ENCODE data around the gene ZNF185. TPM values are rescaled to one million over a fixed set of nuclear protein-coding genes. Genes with fewer than 3 reads are reported as not detected.

Gene ZNF185
- total RNA-seq, 1 experiment from 2014 or later, result 11.3 TPM

DNA sequence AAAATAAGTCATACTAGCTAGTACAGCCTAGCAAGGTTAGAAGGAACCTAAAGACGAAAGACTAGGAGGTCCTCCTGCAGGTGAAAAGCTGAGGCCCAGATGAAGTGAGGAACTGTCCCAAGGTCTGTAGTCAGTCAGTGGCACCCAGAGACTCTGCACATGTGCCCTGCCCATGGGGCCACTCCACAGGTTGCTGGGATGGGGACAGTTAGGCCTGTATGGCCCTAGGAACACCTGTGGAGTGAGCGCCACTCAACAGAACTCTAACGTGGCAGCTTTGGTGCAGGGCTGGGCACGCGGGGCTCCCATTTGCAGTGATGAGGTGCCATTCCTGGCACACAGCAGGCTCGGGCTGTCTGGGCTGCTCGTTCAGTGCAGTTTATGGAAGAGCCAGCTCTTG lies 14.8 kb downstream of the ZNF185 start:
- H2AK5ac ChIP-seq (ENCODE audit: insufficient read length, low read length), result no peak overlapping the region
- no peaks in the 10 kb centered on the region for H3K23me2 ChIP-seq (ENCODE audit: insufficient read length, low read depth, low read length, poor library complexity, severe bottlenecking)
- H3K27ac Mint-ChIP-seq, result no peak overlapping the region; a peak in 1 of 7 replicates
- no peak overlapping the region for H4K5ac ChIP-seq (ENCODE audit: insufficient read length, low read depth, low read length)
- no peak overlapping the region for H3K56ac ChIP-seq (ENCODE audit: insufficient read length, low read depth, low read length)
- no peak overlapping the region for H2BK15ac ChIP-seq (ENCODE audit: low read depth, low read length)
- no peak overlapping the region for H4K91ac ChIP-seq (ENCODE audit: insufficient read length, low read depth, low read length)
- no peak overlapping the region for H3K18ac ChIP-seq (ENCODE audit: insufficient read length, low read depth, low read length)
- H3K23ac ChIP-seq (ENCODE audit: insufficient read length, low read depth, low read length), result no peak overlapping the region
- H4K8ac ChIP-seq (replicated peaks; ENCODE audit: insufficient read length, low read depth, low read length), result no peak overlapping the region
- peaks cover 29% of the 10 kb centered on the region for H3K9me3 ChIP-seq (ENCODE audit: control insufficient read depth, low read depth, low read length)
- H3K4me1 ChIP-seq (ENCODE audit: insufficient read depth, low read length), result no peaks in the 10 kb centered on the region
- H3K9ac ChIP-seq (ENCODE audit: extremely low read depth, insufficient read length, low read length), result no peak overlapping the region
- no peak overlapping the region for H2BK12ac ChIP-seq (ENCODE audit: insufficient read length, low read depth, low read length)
- no peaks in the 10 kb centered on the region for H3K27me3 ChIP-seq (ENCODE audit: insufficient read depth, low read length)
- no peaks in the 10 kb centered on the region for H3K27me3 Mint-ChIP-seq (ENCODE audit: low read depth)
- H3K9me3 Mint-ChIP-seq, result peaks cover 72 to 79% of the 10 kb centered on the region in 2 experiments
- no peak overlapping the region for H2AFZ ChIP-seq (ENCODE audit: low read length)
- H3K4me3 Mint-ChIP-seq, result no peak overlapping the region
- no peak overlapping the region for H3K4ac ChIP-seq (ENCODE audit: low read depth, low read length)
- no peak overlapping the region for H2BK120ac ChIP-seq (ENCODE audit: low read depth, low read length, poor library complexity, severe bottlenecking)
- peaks cover 6 to 16% of the 10 kb centered on the region in 2 experiments; a peak in 3 of 4 replicates for H3K4me1 Mint-ChIP-seq
- H3K36me3 Mint-ChIP-seq (ENCODE audit: insufficient read depth in 1 of 3, low read depth in 3 of 3), result peaks cover 0 to 6% (median 2%) of the 10 kb centered on the region in 3 experiments; a peak in 5 of 7 replicates
- H3K4me2 ChIP-seq (ENCODE audit: insufficient read depth, insufficient read length, low read length), result no peak overlapping the region
- H3K79me1 ChIP-seq (ENCODE audit: insufficient read depth, low read depth, low read length, poor library complexity, severe bottlenecking), result no peaks in the 10 kb centered on the region
- DNase-seq, result no peak
- H3K27ac ChIP-seq (ENCODE audit: insufficient read length, low read depth, low read length), result no peak overlapping the region
- H3K79me2 ChIP-seq (ENCODE audit: insufficient read depth, low read length), result no peaks in the 10 kb centered on the region
- no peak overlapping the region for H2BK5ac ChIP-seq (ENCODE audit: insufficient read length, low read length)
- no peak overlapping the region for H3K14ac ChIP-seq (ENCODE audit: insufficient read depth, low read length)
- H4K20me1 ChIP-seq (ENCODE audit: control insufficient read depth, insufficient read depth, insufficient read length), result no peaks in the 10 kb centered on the region
- no peak overlapping the region for H2BK20ac ChIP-seq (ENCODE audit: low read depth, low read length, poor library complexity, severe bottlenecking)
- TF ChIP-seq, protein P1, sequence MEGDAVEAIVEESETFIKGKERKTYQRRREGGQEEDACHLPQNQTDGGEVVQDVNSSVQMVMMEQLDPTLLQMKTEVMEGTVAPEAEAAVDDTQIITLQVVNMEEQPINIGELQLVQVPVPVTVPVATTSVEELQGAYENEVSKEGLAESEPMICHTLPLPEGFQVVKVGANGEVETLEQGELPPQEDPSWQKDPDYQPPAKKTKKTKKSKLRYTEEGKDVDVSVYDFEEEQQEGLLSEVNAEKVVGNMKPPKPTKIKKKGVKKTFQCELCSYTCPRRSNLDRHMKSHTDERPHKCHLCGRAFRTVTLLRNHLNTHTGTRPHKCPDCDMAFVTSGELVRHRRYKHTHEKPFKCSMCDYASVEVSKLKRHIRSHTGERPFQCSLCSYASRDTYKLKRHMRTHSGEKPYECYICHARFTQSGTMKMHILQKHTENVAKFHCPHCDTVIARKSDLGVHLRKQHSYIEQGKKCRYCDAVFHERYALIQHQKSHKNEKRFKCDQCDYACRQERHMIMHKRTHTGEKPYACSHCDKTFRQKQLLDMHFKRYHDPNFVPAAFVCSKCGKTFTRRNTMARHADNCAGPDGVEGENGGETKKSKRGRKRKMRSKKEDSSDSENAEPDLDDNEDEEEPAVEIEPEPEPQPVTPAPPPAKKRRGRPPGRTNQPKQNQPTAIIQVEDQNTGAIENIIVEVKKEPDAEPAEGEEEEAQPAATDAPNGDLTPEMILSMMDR (conservative IDR thresholded peaks at IDR 0.05), result no peak
- H3T11ph ChIP-seq (ENCODE audit: low read length), result no peak overlapping the region
- WGBS (ENCODE audit: extremely low coverage, insufficient read length, low lambda C conversion rate), result no CpG with 5 or more reads among the region's 7 CpGs

Data from H9 (cell line).